Adipocyte (in vitro differentiated cells): ENCODE data around the gene HNRNPLL.

Source experiments
- DNase-seq: peaks from one replicate; pipeline ENCODE4 v3.0.0-alpha.2; 2015; ENCODE audit warnings: low read depth
- H3K27me3 ChIP-seq: replicated peaks from 2 replicates; pipeline ENCODE4 v1.7.0; 2013; ENCODE audit warnings: mild to moderate bottlenecking, low read length, moderate library complexity; ENCODE audit not compliant: control insufficient read depth, insufficient read depth
- H3K36me3 ChIP-seq: 2 replicates; pipeline ENCODE4 v1.7.0; 2013; ENCODE audit warnings: low read length, mild to moderate bottlenecking, moderate library complexity; ENCODE audit not compliant: control insufficient read depth, insufficient read depth, severe bottlenecking
- H3K4me1 ChIP-seq: 2 replicates; pipeline ENCODE4 v1.7.0; 2013; ENCODE audit warnings: mild to moderate bottlenecking, low read length, moderate library complexity; ENCODE audit not compliant: control insufficient read depth, insufficient read depth
- H3K4me3 ChIP-seq: 2 replicates; pipeline ENCODE4 v1.7.0; 2013; ENCODE audit warnings: mild to moderate bottlenecking, low read length, moderate library complexity
- H3K9ac ChIP-seq: 2 replicates; pipeline ENCODE4 v1.7.0; 2013; ENCODE audit warnings: mild to moderate bottlenecking, low read length, moderate library complexity
- H3K9me3 ChIP-seq: 2 replicates; pipeline ENCODE4 v1.7.0; 2013; ENCODE audit warnings: mild to moderate bottlenecking, low read length, moderate library complexity; ENCODE audit not compliant: control insufficient read depth

Gene HNRNPLL

DNA sequence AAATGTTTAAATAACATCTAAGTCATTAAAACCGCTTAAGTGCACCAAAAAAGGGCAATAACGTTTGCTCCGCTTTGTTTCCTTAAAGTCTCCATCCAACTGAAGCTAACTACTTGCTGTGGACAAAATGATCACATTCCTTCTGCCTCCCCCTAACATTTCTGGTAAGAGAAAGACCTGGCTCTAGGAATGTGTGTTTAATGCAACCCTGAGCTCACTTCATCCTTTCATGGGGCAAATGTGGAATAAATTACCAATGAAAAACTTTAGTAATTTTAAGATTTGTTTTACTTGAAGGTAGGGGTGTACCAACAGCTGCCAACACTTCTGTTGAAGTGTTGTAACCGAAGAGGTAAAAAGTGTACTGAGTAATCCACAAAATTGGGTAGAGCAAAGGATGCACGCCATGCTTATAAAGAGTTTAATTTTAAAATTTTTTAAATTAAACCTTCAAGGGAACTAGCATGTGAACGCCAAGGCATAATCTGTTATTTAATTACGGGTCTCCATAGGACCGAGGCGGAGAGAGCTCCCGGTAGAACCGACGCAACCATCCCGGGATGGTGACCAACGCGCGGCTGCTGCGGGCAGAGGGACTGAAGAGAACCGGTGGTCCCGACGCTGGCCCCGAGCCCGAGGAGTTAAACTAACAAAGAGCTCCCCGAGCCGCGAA is 1.1 kb downstream of the HNRNPLL start:
- Histone ChIP-seq H3K4me3 (peak overlapping the region; percentile 94), H3K9me3 (no peaks in the 10 kb centered on the region), H3K4me1 (peaks cover 35% of the 10 kb centered on the region), H3K27me3 (no peaks in the 10 kb centered on the region), H3K9ac (peak overlapping the region; percentile 94), H3K36me3 (no peaks in the 10 kb centered on the region)
- peak; percentile 63 for DNase-seq

DNA sequence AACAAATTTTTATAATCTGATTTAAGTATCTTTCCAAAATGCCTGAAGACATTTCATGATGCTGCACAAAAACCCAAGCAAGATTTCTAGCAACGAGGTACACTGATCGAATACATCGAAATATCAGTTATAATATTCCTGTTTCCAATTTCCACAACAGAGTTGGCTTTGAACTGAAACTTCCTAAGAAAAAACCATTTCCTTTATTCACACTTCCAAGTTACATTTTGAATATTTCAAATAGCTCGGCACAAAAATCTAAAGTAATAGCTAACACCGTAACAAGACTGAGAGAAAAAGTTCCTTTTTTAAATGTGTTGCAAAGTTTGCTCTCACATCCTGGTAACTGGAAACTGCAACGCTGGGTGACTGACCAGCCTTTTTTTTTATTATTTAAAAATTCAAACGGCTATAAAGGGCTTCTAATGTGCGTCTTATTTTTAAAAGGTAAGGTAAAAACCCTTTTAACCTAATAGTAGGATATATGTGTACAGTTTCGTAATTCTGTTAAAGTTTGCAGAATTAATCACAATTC is 1.7 kb downstream of the HNRNPLL start:
- peak; percentile 57 for DNase-seq
- Histone ChIP-seq H3K36me3 (no peaks in the 10 kb centered on the region), H3K9ac (peak overlapping the region; percentile 94), H3K4me1 (peaks cover 35% of the 10 kb centered on the region), H3K4me3 (peak overlapping the region; percentile 94), H3K27me3 (no peaks in the 10 kb centered on the region), H3K9me3 (no peaks in the 10 kb centered on the region)

GRCh38 chr2:38600242-38600891 is 2.4 kb downstream of the HNRNPLL start:
- no peaks in the 10 kb centered on the region for H3K27me3 ChIP-seq
- H3K9ac ChIP-seq: peak overlapping the region; percentile 94
- H3K4me3 ChIP-seq: peak overlapping the region; percentile 94
- peaks cover 35% of the 10 kb centered on the region for H3K4me1 ChIP-seq
- no peaks in the 10 kb centered on the region for H3K36me3 ChIP-seq
- H3K9me3 ChIP-seq: no peaks in the 10 kb centered on the region
- peak; percentile 48 for DNase-seq

- Histone ChIP-seq H3K4me1 (peaks cover 37% of the 10 kb centered on the region), H3K27me3 (no peaks in the 10 kb centered on the region), H3K9ac (no peak overlapping the region), H3K4me3 (peak overlapping the region; percentile 94), H3K36me3 (no peaks in the 10 kb centered on the region), H3K9me3 (no peaks in the 10 kb centered on the region)
- no peak for DNase-seq
These were observed 3.0 kb downstream of the HNRNPLL start for GRCh38 chr2:38599706-38600105.

GRCh38 chr2:38598991-38599295 is 3.8 kb downstream of the HNRNPLL start:
- Histone ChIP-seq H3K36me3 (no peaks in the 10 kb centered on the region), H3K9me3 (no peaks in the 10 kb centered on the region), H3K4me1 (peaks cover 40% of the 10 kb centered on the region), H3K4me3 (no peak overlapping the region), H3K27me3 (no peaks in the 10 kb centered on the region), H3K9ac (no peak overlapping the region)
- peak; percentile 47 for DNase-seq

DNA sequence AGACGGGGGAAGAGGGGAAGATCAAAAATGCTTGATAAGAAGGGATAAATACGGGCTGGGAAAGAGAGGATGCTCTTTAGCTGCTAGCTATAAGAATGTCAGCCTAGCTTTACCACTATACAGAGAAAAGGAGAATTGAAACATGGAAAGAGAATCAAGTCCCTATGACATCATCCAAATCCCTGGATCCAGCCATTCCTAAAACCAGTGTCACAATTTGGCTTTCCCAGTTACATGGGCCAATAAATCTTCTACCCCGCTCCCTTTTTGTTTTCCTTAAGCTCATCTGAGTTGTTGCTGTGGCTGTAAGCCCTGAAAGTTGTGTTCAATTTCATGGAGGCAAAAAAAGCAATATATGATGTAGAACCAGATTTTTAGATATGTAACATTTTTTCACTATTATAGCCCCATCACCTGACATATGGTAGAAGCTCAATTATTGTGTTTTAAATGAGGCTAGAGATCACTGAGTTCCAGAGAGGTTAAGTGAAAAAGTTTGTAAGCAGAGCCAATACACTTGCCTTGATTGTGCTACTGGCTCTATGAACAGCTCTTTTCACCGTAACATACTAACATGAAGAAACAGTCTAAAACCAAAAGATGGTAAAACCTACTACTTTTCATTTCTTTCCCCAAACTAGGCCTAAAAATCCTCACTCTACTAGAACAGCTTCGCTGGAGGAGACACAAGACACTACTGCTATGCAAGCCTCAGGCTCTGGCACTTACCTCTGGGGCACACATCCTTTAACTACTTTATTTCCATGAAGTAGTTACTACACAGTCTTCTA is 4.3 kb downstream of the HNRNPLL start:
- H3K9ac ChIP-seq: no peak overlapping the region
- H3K4me3 ChIP-seq: no peak overlapping the region
- no peaks in the 10 kb centered on the region for H3K9me3 ChIP-seq
- H3K27me3 ChIP-seq: no peaks in the 10 kb centered on the region
- no peaks in the 10 kb centered on the region for H3K36me3 ChIP-seq
- H3K4me1 ChIP-seq: peaks cover 35% of the 10 kb centered on the region
- no peak for DNase-seq

DNA sequence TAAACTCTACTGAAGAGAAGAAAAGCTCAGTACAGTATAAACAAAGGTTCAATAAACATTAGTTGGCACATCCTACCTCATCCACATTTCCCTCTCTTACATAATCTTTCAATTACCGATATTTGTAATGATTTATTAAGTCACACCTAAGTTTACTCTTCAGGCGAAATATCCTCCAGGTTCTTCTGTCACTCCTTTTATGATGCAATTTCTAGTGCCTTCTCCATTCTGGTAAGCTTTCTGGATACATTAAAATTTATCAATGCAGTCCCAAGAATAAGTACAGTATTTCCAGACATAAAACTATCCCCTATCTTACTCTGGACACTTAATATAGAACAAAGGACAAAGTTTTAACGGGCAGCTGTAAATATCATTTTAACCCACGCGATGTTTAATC is 5.6 kb downstream of the HNRNPLL start:
- Histone ChIP-seq H3K9me3 (no peaks in the 10 kb centered on the region), H3K9ac (no peak overlapping the region), H3K36me3 (no peaks in the 10 kb centered on the region), H3K27me3 (no peaks in the 10 kb centered on the region), H3K4me3 (no peak overlapping the region), H3K4me1 (peaks cover 35% of the 10 kb centered on the region)
- no peak for DNase-seq

DNA sequence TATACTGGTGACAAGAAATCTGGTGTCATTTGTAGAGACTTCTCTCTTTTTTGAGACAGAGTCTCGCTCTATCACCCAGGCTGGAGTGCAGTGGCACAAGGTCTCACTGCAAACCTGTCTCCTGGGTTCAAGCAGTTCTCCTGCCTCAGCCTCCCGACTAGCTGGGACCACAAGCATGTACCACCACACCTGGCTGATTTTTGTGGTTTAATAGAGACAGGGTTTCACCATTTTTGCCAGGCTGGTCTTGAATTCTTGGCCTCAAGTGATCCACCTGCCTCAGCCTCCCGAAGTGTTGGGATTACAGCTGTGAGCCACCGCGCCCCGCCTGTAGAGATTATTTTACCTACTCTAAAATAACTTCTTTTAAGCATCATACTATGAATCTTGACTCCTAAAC is 6.5 kb downstream of the HNRNPLL start:
- DNase-seq: no peak
- Histone ChIP-seq H3K27me3 (no peaks in the 10 kb centered on the region), H3K4me1 (peaks cover 35% of the 10 kb centered on the region), H3K36me3 (no peaks in the 10 kb centered on the region), H3K9ac (no peak overlapping the region), H3K9me3 (no peaks in the 10 kb centered on the region), H3K4me3 (no peak overlapping the region)

- no peaks in the 10 kb centered on the region for H3K36me3 ChIP-seq
- no peak overlapping the region for H3K9ac ChIP-seq
- H3K4me3 ChIP-seq: no peak overlapping the region
- no peaks in the 10 kb centered on the region for H3K9me3 ChIP-seq
- peaks cover 12% of the 10 kb centered on the region for H3K4me1 ChIP-seq
- DNase-seq: peak; percentile 51
- H3K27me3 ChIP-seq: no peaks in the 10 kb centered on the region
These were observed 9.8 kb downstream of the HNRNPLL start for GRCh38 chr2:38592951-38593350.

GRCh38 chr2:38591152-38591551 is 11.6 kb downstream of the HNRNPLL start:
- H3K27me3 ChIP-seq: no peaks in the 10 kb centered on the region
- no peaks in the 10 kb centered on the region for H3K9me3 ChIP-seq
- no peak overlapping the region for H3K4me3 ChIP-seq
- no peak for DNase-seq
- peaks cover 11% of the 10 kb centered on the region for H3K4me1 ChIP-seq
- no peaks in the 10 kb centered on the region for H3K36me3 ChIP-seq
- no peak overlapping the region for H3K9ac ChIP-seq

- H3K9ac ChIP-seq: no peak overlapping the region
- no peak for DNase-seq
- H3K4me3 ChIP-seq: no peak overlapping the region
- no peaks in the 10 kb centered on the region for H3K27me3 ChIP-seq
- peaks cover 3% of the 10 kb centered on the region for H3K36me3 ChIP-seq
- H3K4me1 ChIP-seq: peaks cover 19% of the 10 kb centered on the region
- no peaks in the 10 kb centered on the region for H3K9me3 ChIP-seq
These were observed 12.7 kb downstream of the HNRNPLL start for GRCh38 chr2:38590053-38590452.
